Testis (tissue), 3 donors: ENCODE results near the gene SLC46A1. TPM values are rescaled to one million over a fixed set of nuclear protein-coding genes. Genes with fewer than 3 reads are reported as not detected.
"Not testable (repeated sequence)": the region's sequence is repeated elsewhere in the genome, so short reads cannot be mapped to it uniquely, and the experiment has no call there.

Experiments
- DNase-seq: peaks from one replicate; pipeline ENCODE4 v3.0.0-alpha.2; 2019
- H3K27ac ChIP-seq, 2 donors: fragments of 200-600 bp; sonication (generic); one replicate each; pipeline ENCODE4 v1.5.1; 2019
- H3K27me3 ChIP-seq: fragments of 200-600 bp; sonication (generic); one replicate; pipeline ENCODE4 v1.5.1; 2019
- H3K36me3 ChIP-seq: fragments of 200-600 bp; sonication (generic); one replicate; pipeline ENCODE4 v1.5.1; 2017; ENCODE audit warnings: low read depth; ENCODE audit errors: missing control alignments
- H3K4me1 ChIP-seq: fragments of 200-600 bp; sonication (generic); one replicate; pipeline ENCODE4 v1.5.1; 2019
- H3K4me3 ChIP-seq, 2 donors: fragments of 200-600 bp; sonication (generic); one replicate each; pipeline ENCODE4 v1.5.1; 2017 to 2019
- H3K9me3 ChIP-seq: fragments of 200-600 bp; sonication (generic); one replicate; pipeline ENCODE4 v1.5.1; 2017
- CTCF ChIP-seq, 3 experiments: fragments of 450-650 bp in 2 of 3; fragments of 200-600 bp in 1 of 3; sonication (generic) in 1 of 3; IDR thresholded peaks; one replicate each; pipeline ENCODE4 v1.5.1; 2016 to 2019; ENCODE audit warnings: antibody characterized with exemption in 3 of 3, mild to moderate bottlenecking in 2 of 3, moderate library complexity in 1 of 3
- POLR2A ChIP-seq: fragments of 450-650 bp; IDR thresholded peaks from one replicate; pipeline ENCODE4 v1.6.1; 2017; ENCODE audit warnings: antibody characterized with exemption, mild to moderate bottlenecking, moderate library complexity
- WGBS, 2 donors: methylation state at CpG; one replicate each; pipeline ENCODE4 v1.1.5; 2018; 5-methylcytosine and 5-hydroxymethylcytosine counted together
- intact Hi-C: fragments of 100-400 bp; cut with DNase I; formaldehyde crosslinking; loops from one replicate; pipeline ENCODE4 v1.15.1; 2023; ENCODE audit warnings: low total_unique reads
- polyA plus RNA-seq: library from polyadenylated mRNA; stranded (reverse); fragments of 350-450 nt; fragmentation: Illumina TruSeq; extraction: RNeasy Lipid Tissue Mini Kit (QIAGEN cat#74804); gene quantifications from one replicate; pipeline ENCODE4 v1.2.3, GENCODE V29; 2014; ENCODE audit warnings: low read depth, low replicate concordance; ENCODE audit not compliant: insufficient read depth
- total RNA-seq, 2 donors: library from RNA; depleted of rRNA; stranded (reverse); fragments of >200 nt; gene quantifications; one replicate each; pipeline ENCODE4 v1.2.3, GENCODE V29; 2016

SLC46A1 gene
- total and polyA plus RNA-seq, 3 donors from 2014 or later = 7.5 to 13.7 (median 13.5) TPM

GRCh38 chr17:28443901-28444638 is 38.1 kb upstream of the SLC46A1 start:
- no peak overlapping the region for H3K27ac ChIP-seq
- no peak for TF ChIP-seq POLR2A
- no peak for TF ChIP-seq CTCF (IDR thresholded peaks at IDR 0.05)
- H3K9me3 ChIP-seq = no peaks in the 10 kb centered on the region
- no peaks in the 10 kb centered on the region for H3K4me1 ChIP-seq
- H3K27me3 ChIP-seq = no peaks in the 10 kb centered on the region
- no peak overlapping the region for H3K4me3 ChIP-seq
- intact Hi-C loops = no loop called here
- 76 to 83% methylated on average over 9 of the region's 9 CpGs for WGBS, 2 donors
- H3K36me3 ChIP-seq = no peaks in the 10 kb centered on the region
- no peak for DNase-seq

GRCh38 chr17:28434326-28434725 is 28.3 kb upstream of the SLC46A1 start:
- 88 to 89% methylated on average over 8 of the region's 8 CpGs for WGBS, 2 donors
- intact Hi-C loops, H3K4me1 ChIP-seq, DNase-seq, H3K4me3 ChIP-seq, H3K9me3 ChIP-seq, H3K27me3 ChIP-seq, H3K27ac ChIP-seq, H3K36me3 ChIP-seq: not testable (repeated sequence)

GRCh38 chr17:28433721-28434120 is 27.7 kb upstream of the SLC46A1 start:
- intact Hi-C loops = no loop called here
- TF ChIP-seq CTCF (IDR thresholded peaks at IDR 0.05) (no peak), POLR2A (no peak)
- no peak for DNase-seq
- H3K27me3 ChIP-seq = no peaks in the 10 kb centered on the region
- 67 to 76% methylated on average over 1 of the region's 1 CpG for WGBS, 2 donors
- no peak overlapping the region for H3K4me3 ChIP-seq
- H3K9me3 ChIP-seq = no peaks in the 10 kb centered on the region
- H3K36me3 ChIP-seq = no peaks in the 10 kb centered on the region
- H3K4me1 ChIP-seq = no peaks in the 10 kb centered on the region
- H3K27ac ChIP-seq = no peak overlapping the region

GRCh38 chr17:28427982-28428381 is 22.0 kb upstream of the SLC46A1 start:
- H3K27ac ChIP-seq, H3K36me3 ChIP-seq, H3K4me3 ChIP-seq, intact Hi-C loops, DNase-seq, H3K9me3 ChIP-seq, H3K27me3 ChIP-seq, H3K4me1 ChIP-seq: not testable (repeated sequence)
- 86% methylated on average over 4 of the region's 4 CpGs for WGBS, 2 donors

GRCh38 chr17:28427371-28427770 is 21.4 kb upstream of the SLC46A1 start:
- Histone ChIP-seq H3K27ac (no peak overlapping the region), H3K4me3 (no peak overlapping the region), H3K9me3 (no peaks in the 10 kb centered on the region), H3K27me3 (no peaks in the 10 kb centered on the region), H3K36me3 (no peaks in the 10 kb centered on the region), H3K4me1 (no peaks in the 10 kb centered on the region)
- no peak for TF ChIP-seq POLR2A
- 91% methylated on average over 5 of the region's 5 CpGs for WGBS, 2 donors
- intact Hi-C loops = no loop called here
- no peak for DNase-seq

GRCh38 chr17:28426081-28426519 is 20.1 kb upstream of the SLC46A1 start:
- no peak for TF ChIP-seq POLR2A
- no peak for TF ChIP-seq CTCF (IDR thresholded peaks at IDR 0.05)
- Histone ChIP-seq H3K9me3 (no peaks in the 10 kb centered on the region), H3K4me1 (no peaks in the 10 kb centered on the region), H3K27me3 (no peaks in the 10 kb centered on the region), H3K4me3 (no peak overlapping the region), H3K36me3 (no peaks in the 10 kb centered on the region), H3K27ac (no peak overlapping the region)
- intact Hi-C loops = no loop called here
- WGBS, 2 donors = 53 to 77% methylated on average over 9 of the region's 9 CpGs
- DNase-seq = no peak
